ENCODE data around the gene BPIFB2. TPM values are rescaled to one million over a fixed set of nuclear protein-coding genes. Genes with fewer than 3 reads are reported as not detected.
"Not testable (repeated sequence)": the region's sequence is repeated elsewhere in the genome, so short reads cannot be mapped to it uniquely, and the experiment has no call there.

The BPIFB2 gene
- total RNA-seq, 1 donor from 2014 or later, result not detected

DNA sequence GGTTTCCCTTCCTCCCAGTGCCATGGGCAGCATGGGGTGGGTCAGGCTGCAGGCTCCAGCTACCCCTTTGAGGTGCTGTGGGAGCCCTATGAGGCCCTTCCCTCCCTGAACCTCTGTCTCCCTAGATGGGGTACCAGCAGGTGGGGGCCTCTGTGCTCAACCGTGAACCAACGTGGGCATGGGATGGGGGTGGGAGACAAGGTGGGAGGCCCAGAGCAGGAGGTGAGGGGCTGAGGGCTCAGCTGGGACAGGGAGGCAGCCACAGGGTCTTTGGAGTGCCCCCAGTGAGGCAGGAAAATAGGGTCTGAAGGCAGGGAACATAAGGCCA is 36.6 kb upstream of the BPIFB2 start:
- Mint-ChIP-seq H3K9me3 (ENCODE audit: unreplicated experiment) (no peaks in the 10 kb centered on the region), H3K36me3 (ENCODE audit: unreplicated experiment) (no peaks in the 10 kb centered on the region), H3K27me3 (ENCODE audit: unreplicated experiment) (peaks cover 2% of the 10 kb centered on the region), H3K27ac (ENCODE audit: unreplicated experiment) (no peak overlapping the region), H3K4me1 (ENCODE audit: low read depth, unreplicated experiment) (no peaks in the 10 kb centered on the region), H3K4me3 (ENCODE audit: unreplicated experiment) (no peak overlapping the region)
- TF ChIP-seq, protein P1, sequence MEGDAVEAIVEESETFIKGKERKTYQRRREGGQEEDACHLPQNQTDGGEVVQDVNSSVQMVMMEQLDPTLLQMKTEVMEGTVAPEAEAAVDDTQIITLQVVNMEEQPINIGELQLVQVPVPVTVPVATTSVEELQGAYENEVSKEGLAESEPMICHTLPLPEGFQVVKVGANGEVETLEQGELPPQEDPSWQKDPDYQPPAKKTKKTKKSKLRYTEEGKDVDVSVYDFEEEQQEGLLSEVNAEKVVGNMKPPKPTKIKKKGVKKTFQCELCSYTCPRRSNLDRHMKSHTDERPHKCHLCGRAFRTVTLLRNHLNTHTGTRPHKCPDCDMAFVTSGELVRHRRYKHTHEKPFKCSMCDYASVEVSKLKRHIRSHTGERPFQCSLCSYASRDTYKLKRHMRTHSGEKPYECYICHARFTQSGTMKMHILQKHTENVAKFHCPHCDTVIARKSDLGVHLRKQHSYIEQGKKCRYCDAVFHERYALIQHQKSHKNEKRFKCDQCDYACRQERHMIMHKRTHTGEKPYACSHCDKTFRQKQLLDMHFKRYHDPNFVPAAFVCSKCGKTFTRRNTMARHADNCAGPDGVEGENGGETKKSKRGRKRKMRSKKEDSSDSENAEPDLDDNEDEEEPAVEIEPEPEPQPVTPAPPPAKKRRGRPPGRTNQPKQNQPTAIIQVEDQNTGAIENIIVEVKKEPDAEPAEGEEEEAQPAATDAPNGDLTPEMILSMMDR (IDR thresholded peaks at IDR 0.05; ENCODE audit: partially characterized antibody, unreplicated experiment), result no peak
- DNase-seq, result no peak

DNA sequence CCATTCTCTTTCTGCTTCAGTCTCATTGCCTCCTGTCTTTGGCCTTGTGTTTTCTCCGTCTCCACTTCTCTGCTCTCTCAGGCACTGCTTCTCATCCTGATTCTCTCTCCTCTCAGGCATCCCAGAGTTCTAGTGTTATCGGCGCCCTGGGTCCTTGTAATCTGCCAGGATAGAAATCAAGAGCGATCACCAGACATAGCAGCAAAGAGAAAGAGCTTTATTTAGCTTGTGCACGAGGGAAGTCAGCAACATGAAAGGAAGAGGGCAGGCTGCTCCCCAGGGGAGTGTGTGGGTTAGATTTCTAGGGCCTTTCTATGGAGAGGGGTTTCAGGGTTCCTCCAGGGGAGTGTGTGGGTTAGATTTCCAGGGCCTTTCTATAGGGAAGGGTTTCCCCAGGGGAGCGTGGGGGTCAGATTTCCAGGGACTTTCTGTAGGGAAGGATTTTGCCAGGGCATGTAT is 35.8 kb upstream of the BPIFB2 start:
- Mint-ChIP-seq H3K36me3 (ENCODE audit: unreplicated experiment) (no peaks in the 10 kb centered on the region), H3K9me3 (ENCODE audit: unreplicated experiment) (no peaks in the 10 kb centered on the region), H3K27me3 (ENCODE audit: unreplicated experiment) (peaks cover 2% of the 10 kb centered on the region), H3K4me3 (ENCODE audit: unreplicated experiment) (no peak overlapping the region), H3K27ac (ENCODE audit: unreplicated experiment) (no peak overlapping the region), H3K4me1 (ENCODE audit: low read depth, unreplicated experiment) (no peaks in the 10 kb centered on the region)
- DNase-seq, result no peak
- TF ChIP-seq, protein P1 (IDR thresholded peaks at IDR 0.05; ENCODE audit: partially characterized antibody, unreplicated experiment), result no peak

DNA sequence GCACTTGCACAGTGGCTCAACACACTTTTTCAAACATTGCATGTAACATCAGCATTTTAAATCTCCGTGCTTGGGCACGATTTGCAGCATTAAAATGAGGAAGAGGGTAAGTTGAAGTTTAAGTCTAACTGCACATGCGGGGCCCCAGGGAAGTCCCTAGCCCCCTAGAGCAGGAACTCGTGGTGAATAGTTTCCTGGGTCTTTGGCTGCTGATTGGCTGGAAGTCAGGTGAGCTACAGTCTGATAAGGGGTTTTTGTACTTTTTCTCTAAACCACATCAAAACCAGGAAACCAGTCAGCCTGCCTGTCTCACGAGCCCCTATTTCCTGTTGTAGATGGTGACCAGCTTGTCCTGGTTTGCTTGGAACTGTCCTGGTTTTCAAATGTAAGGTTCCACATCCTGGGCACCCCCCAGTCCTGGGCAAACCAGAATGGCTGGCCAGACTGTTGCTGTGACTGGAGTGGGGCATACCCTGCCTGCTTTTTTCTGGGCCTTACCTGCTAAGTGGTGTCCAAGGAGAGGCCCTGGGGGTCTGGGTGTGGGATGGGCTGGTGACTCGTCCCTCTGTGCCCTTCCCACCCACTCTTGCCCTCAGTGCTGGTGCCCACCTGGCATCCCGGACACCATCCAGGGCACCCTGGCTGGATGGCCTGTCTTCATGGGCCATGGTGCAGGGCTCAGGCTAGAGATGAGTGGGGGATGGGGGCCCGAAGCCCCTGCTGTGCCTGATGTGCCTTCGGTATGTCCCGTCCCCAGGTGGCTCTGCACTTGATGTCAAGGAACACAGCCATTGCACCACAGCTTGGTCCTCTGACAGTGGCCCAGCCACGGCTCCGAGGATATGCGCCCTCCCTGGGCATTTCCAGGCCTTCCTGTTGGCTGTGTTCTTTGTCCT is 35.1 kb upstream of the BPIFB2 start:
- H3K4me3 Mint-ChIP-seq (ENCODE audit: unreplicated experiment), result no peak overlapping the region
- no peaks in the 10 kb centered on the region for H3K36me3 Mint-ChIP-seq (ENCODE audit: unreplicated experiment)
- no peaks in the 10 kb centered on the region for H3K9me3 Mint-ChIP-seq (ENCODE audit: unreplicated experiment)
- H3K27ac Mint-ChIP-seq (ENCODE audit: unreplicated experiment), result no peak overlapping the region
- no peaks in the 10 kb centered on the region for H3K4me1 Mint-ChIP-seq (ENCODE audit: low read depth, unreplicated experiment)
- peaks cover 2% of the 10 kb centered on the region for H3K27me3 Mint-ChIP-seq (ENCODE audit: unreplicated experiment)
- TF ChIP-seq, protein P1 (IDR thresholded peaks at IDR 0.05; ENCODE audit: partially characterized antibody, unreplicated experiment), result no peak
- DNase-seq, result no peak

DNA sequence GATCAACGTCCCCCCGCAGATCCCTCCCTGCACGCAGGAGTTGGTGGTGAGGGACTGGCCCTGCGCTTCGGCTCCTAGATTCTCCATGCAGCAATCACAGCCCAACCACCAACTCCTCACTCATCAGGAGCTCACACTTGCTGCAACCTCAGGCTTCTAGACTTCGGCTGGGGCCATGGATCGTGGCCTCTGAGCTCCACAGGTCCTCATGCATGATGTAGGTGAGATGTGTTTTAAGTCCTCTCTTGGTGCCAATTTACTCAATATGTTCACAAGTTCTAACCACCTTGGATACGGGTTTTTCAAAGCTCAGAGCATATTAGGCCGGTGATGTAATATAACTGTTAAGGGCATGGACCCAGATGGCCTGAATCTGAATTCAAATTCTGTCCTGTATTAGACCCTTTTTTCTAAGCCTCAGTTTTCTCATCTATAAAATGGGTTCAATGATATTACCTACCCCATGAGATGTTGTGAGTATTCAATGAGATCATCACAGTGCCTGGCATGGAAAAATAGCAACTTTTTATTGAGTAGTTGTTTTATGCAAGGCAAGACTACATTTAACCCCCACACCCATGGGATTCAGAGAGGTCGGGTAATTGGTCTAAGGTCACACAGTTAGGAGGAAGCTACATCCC is 34.3 kb upstream of the BPIFB2 start:
- TF ChIP-seq, protein P1 (IDR thresholded peaks at IDR 0.05; ENCODE audit: partially characterized antibody, unreplicated experiment), result no peak
- H3K36me3 Mint-ChIP-seq (ENCODE audit: unreplicated experiment), result no peaks in the 10 kb centered on the region
- no peaks in the 10 kb centered on the region for H3K9me3 Mint-ChIP-seq (ENCODE audit: unreplicated experiment)
- H3K27me3 Mint-ChIP-seq (ENCODE audit: unreplicated experiment), result peaks cover 2% of the 10 kb centered on the region
- DNase-seq, result no peak
- H3K4me3 Mint-ChIP-seq (ENCODE audit: unreplicated experiment), result no peak overlapping the region
- no peaks in the 10 kb centered on the region for H3K4me1 Mint-ChIP-seq (ENCODE audit: low read depth, unreplicated experiment)
- H3K27ac Mint-ChIP-seq (ENCODE audit: unreplicated experiment), result no peak overlapping the region

DNA sequence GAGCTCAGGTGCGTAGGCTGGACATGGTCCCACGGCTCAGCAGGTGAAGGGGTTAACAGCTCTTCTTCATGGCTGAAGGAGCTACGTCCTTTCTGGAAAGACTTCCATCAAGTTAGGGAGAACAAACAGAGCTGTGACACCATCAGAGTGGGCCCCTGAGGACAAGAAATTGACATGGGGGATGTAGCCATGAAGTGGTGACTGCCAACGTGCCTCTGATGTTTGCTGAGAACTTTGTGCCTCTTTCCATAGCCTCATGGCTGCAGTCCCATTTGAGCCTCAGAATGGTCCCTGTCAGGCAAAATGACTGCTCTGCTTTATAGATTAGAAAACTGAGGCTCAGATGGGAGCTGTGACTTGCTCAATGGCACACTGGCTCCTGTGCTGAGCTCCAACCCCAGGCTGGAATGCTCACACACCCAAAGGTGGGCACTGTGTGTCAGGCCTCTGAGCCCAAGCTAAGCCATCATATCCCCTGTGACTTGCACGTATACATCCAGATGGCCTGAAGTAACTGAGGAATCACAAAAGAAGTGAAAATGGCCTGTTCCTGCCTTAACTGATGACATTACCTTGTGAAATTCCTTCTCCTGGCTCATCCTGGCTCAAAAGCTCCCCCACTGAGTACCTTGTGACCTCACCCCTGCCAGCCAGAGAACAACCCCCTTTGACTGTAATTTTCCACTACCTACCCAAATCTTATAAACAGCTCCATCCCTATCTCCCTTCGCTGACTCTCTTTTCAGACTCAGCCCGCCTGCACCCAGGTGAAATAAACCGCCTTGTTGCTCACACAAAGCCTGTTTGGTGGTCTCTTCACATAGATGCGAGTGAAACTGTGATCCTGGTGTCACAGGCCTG is 33.1 kb upstream of the BPIFB2 start:
- H3K36me3 Mint-ChIP-seq (ENCODE audit: unreplicated experiment); H3K4me1 Mint-ChIP-seq (ENCODE audit: low read depth, unreplicated experiment); DNase-seq; H3K9me3 Mint-ChIP-seq (ENCODE audit: unreplicated experiment); H3K4me3 Mint-ChIP-seq (ENCODE audit: unreplicated experiment); H3K27ac Mint-ChIP-seq (ENCODE audit: unreplicated experiment); H3K27me3 Mint-ChIP-seq (ENCODE audit: unreplicated experiment): not testable (repeated sequence)

DNA sequence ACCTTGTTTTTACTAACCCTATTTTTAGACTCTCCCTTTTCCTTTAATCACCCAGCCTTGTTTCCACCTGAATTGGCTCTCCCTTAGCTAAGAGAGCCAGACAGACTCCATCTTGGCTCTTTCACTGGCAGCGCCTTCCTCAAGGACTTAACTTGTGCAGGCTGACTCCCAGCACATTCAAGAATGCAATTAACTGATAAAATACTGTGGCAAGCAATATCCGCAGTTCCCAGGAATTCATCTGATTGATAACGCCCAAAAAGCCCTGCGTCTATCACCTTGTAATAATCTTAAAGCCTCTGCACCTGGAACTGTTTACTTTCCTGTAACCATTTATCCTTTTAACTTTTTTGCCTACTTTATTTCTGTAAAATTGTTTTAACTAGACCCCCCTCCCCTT is 32.4 kb upstream of the BPIFB2 start:
- not testable (repeated sequence) for DNase-seq; H3K4me1 Mint-ChIP-seq (ENCODE audit: low read depth, unreplicated experiment); H3K27me3 Mint-ChIP-seq (ENCODE audit: unreplicated experiment); H3K9me3 Mint-ChIP-seq (ENCODE audit: unreplicated experiment); H3K27ac Mint-ChIP-seq (ENCODE audit: unreplicated experiment); H3K36me3 Mint-ChIP-seq (ENCODE audit: unreplicated experiment); H3K4me3 Mint-ChIP-seq (ENCODE audit: unreplicated experiment)
